SKM-1 (cell line): ENCODE measurements around the gene HBA1.
"Not testable (repeated sequence)": the region's sequence is repeated elsewhere in the genome, so short reads cannot be mapped to it uniquely, and the experiment has no call there.

Source experiments
- DNase-seq: peaks from one replicate; lab custom pipeline; 2025; ENCODE audit not compliant: unreplicated experiment; lab: John Stamatoyannopoulos, UW

HBA1 gene

GRCh38 chr16:176477-177382, at the start of gene HBA1:
TSS of gene HBA1 (plus strand) at chr16:176680. CDS start at chr16:176717, 37 bp downstream.
- not testable (repeated sequence) for DNase-seq

DNA sequence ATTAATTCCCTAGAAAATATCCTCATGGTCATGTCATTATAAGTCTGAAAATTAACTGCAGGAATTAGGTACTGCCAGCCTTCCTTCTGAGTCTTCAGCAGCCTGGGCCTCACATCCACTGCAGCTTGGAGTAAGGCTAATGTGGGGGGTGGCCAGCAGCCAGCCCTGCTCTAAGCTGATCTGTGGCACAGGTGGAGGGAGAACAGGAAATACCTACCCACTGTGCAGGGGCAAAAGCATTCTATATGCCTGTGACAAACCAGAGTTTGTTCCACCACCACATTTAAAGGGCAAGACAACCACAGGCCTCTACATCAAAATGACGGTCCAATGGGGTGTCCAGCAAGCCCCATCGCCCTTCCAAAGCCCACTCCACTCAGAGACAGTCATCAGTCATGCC, 47.4 kb upstream of the HBA1 start:
- DNase-seq = no peak

DNA sequence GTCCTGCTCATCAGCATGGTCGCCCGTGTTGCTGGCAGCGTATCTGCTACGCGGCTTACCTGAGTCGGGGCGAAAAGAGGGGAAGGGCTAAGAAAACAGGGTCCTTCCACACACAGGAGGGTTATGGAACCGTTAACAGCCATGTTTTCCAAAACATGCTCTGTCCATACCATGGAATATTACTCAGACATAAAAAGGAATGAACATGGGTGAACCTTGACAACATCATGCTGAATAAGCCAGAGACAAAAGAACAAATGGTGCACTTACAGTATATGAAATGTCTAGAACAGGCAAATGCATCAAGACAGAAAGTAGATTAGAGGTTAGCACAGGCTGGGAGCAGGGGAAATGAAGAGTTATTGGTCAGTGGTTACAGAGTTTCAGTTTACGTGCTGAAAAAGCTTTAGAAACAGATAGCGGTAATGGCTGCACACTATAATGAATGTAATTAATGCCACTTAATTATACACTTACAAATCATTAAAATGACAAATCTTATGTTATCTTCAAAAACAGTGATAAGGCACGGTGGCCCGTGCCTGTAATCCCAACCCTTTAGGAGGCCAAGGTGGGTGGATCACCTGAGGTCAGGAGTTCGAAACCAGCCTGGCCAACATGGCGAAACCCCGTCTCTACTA, 45.8 kb upstream of the HBA1 start:
- DNase-seq = no peak

DNA sequence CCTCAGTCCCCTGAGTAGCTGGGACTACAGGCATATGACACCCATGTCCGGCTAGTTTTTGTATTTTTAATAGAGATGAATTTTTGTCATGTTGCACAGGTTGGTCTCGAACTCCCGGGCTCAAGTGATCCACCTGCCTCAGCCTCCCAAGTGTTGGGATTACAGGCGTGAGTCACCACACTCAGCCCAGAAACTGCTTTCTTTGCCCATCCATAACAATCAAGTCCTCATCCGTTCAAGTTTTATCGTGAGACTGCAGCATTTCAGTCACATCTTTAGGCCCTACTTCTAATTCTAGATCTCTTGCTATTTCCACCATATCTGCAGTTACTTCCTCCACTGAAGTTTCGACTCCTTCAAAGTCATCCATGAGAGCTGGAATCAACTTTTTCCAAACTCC, 44.4 kb upstream of the HBA1 start:
- no peak for DNase-seq

DNA sequence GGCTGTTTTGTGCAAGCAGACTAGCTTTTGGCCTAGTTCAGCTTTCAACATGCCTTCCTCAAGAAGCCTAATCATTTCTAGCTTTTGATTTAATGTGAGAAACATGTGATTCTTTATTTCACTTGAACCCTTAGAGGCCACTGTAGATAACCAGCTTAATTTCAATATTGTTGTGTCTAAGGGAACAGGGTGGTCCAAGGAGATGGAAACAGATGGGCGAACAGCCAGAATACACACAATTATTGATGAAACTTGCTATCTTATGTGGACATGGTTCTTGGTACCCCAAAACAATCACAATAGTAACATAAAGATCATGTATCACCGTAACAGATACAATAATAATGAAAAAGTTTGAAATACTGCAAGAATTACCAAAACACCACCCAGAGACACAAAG, 42.8 kb upstream of the HBA1 start:
- DNase-seq = no peak

DNA sequence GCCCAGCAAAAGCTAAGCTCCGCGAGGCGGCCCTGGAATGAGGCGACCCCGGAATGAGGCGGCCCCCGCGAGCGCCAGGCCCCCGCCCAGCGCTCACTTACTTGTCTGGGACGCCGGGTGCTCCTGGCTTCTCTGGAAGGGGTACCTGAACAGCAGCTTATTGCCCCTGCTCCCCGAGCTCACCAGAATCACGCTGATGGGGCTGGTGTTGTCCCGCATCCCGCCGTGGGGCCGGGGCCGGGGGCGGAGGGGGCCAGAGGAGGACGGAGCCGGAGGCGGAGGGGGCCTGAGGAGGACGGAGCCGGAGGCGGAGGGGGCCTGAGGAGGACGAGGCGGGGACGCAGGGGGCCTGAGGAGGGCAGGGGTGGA, 38.4 kb upstream of the HBA1 start:
- DNase-seq = no peak

DNA sequence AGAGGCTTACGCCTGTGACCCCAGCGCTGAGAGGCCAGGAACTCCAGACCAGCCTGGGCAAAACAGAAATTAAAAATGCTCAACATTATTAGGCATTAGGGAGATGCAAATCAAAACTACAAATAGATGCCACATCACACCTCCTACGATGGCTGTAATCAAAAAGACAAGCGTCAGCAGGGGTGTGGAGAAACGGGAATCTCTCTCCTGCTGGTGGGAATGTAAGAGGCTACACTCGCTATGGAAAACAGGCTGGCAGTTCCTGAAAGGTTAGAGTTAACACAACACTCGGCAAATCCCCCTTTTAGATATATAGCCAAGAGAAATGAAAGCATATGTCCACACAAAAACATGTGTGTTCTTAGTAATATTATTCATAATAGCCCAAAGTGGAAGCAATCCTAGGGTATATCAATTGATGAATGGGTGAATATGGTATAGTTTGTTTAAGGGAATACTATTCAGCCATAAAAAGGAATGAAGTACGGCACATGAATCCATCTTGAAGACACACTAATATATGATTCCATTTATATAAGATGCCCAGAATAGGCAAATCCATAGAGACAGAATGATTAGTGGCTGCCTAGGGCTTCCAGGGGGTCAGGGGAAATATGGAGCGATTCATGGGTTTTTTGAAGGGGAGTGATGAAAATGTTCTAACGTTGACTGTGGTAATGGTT, 36.2 kb upstream of the HBA1 start:
- no peak for DNase-seq

DNA sequence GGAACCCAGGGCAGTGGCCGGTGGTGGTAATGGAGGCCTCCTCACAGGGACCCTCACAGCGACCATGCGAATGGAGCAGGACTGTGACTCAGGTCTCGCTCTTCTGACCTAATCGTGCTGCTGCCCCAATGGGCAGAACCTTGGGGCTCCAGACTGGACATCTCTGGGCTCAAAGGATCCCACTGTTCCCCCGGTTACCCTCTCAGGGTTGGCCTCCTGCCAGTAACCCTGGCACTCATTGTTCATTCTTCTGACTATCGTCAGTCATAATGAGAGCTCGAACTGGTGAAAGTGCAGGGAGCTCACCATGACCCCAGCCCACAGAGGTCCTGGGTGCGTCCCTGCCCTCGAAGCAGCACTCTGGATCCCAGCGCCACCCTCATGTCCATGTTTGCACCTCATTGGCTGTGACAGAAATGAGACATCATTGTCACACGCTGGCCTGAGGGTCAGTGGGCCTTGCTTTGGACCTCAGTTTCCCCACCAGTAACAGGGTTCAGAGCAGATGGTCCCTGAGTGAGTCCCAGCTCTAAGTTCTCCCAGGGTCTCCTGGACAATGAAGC, 34.0 kb upstream of the HBA1 start:
- DNase-seq = no peak

- DNase-seq = no peak
Observed at GRCh38 chr16:143047-143446, 33.4 kb upstream of the HBA1 start.

GRCh38 chr16:143456-143855, 33.0 kb upstream of the HBA1 start:
- no peak for DNase-seq

- DNase-seq = no peak
Observed at GRCh38 chr16:144797-145252, 31.7 kb upstream of the HBA1 start.

DNA sequence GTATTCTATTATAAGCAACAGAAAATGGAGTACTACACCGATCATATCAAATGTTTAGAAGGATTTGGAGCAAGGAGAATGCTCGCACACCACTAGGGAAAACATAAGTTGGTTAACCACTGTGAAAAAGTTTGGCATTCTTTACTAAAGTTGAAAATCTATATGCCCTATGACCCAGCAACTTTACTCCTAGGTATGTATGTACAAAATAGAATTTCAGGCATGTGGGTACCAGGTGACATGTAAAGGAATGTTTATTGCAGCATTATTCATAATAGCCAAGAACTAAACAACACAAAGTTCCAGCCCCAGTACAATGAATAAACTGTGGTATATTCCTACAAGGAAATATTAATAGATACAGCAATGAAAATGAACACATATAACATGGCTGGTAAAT, 29.8 kb upstream of the HBA1 start:
- DNase-seq = no peak

DNA sequence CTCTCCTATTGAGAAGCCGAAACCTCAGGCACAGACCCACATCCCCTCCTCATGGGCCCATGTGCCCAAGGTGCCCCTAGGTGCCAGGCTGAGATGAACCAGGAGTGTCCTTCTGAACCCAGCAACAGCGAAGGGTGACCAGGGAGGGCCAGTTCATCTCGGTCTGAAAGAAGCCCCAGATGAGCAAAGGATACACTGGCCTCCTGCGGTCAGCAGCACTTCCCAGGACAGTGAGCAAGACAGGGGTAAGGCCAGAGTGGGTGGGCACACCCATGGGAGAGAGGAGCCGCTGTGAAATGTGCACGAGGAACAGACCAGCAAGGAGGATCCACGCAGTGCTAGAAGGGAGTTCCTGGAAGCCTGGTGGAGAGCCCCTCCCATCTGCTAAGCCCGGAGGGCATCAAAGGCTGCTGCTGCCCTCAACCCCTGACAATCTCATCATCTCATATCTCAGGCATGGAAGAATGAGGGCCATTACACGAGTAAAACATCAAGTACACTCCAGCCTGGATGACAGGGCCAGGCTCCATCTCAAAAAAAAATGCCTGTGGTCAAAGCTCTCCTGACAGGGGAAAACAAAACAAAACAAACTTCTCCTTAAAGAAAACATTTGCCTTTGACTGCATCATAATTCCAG, 27.3 kb upstream of the HBA1 start:
- no peak for DNase-seq

GRCh38 chr16:152141-153128, 24.0 kb upstream of the HBA1 start, which contains the start of gene HBZ:
TSS of gene HBZ (plus strand) at chr16:152644. CDS start at chr16:152910, 266 bp downstream.
- no peak for DNase-seq

GRCh38 chr16:153129-153521, 23.4 kb upstream of the HBA1 start:
- DNase-seq = not testable (repeated sequence)

GRCh38 chr16:153550-154216, 22.8 kb upstream of the HBA1 start:
- DNase-seq = not testable (repeated sequence)

- DNase-seq = no peak
Observed at GRCh38 chr16:154217-155030, 22.1 kb upstream of the HBA1 start.

GRCh38 chr16:155031-155398, 21.5 kb upstream of the HBA1 start:
- no peak for DNase-seq
